Adrenal gland (tissue), 12 donors: ENCODE data around the gene RFPL1. TPM values are rescaled to one million over a fixed set of nuclear protein-coding genes. Genes with fewer than 3 reads are reported as not detected.
A peak's percentile ranks its signal among the peaks of the same experiment; 100 is the strongest.

Experiments used
- DNase-seq, 7 donors: peaks; one replicate each; pipeline ENCODE4 v3.0.0-alpha.2; 2019 to 2020
- H3K27ac ChIP-seq, 5 donors: fragments of 200-600 bp; sonication (generic) in 4 of 5; 1 replicate in 3 of 5; 2 replicates in 2 of 5; pipeline versions ENCODE4 v1.5.1 to v1.8.0; 2016 to 2020; ENCODE audit warnings: mild to moderate bottlenecking in 1 of 5
- H3K27me3 ChIP-seq: fragments of 200-600 bp; 2 replicates; pipeline ENCODE4 v1.8.0; 2021
- H3K36me3 ChIP-seq, 2 donors: fragments of 200-600 bp; replicated peaks in 1 of 2; 1 replicate in 1 of 2; 2 replicates in 1 of 2; pipeline versions ENCODE4 v1.5.1 to v1.8.0; 2018 to 2022
- H3K4me1 ChIP-seq, 2 donors: fragments of 200-600 bp; replicated peaks in 1 of 2; 1 replicate in 1 of 2; 2 replicates in 1 of 2; pipeline versions ENCODE4 v1.5.1 to v1.8.0; 2018 to 2021
- H3K4me3 ChIP-seq, 4 donors: fragments of 200-600 bp; sonication (generic) in 3 of 4; one replicate each; pipeline ENCODE4 v1.5.1; 2016 to 2018
- H3K9me3 ChIP-seq, 3 donors: fragments of 200-600 bp; sonication (generic) in 1 of 3; replicated peaks in 1 of 3; 1 replicate in 2 of 3; 2 replicates in 1 of 3; pipeline versions ENCODE4 v1.5.1 to v1.8.0; 2016 to 2021
- CTCF ChIP-seq, 6 experiments: fragments of 450-650 bp in 4 of 6; fragments of 200-600 bp in 2 of 6; sonication (generic) in 1 of 6; IDR thresholded peaks; 1 replicate in 5 of 6; 2 replicates in 1 of 6; pipeline versions ENCODE4 v1.5.1 to v1.8.0; 2016 to 2021; ENCODE audit warnings: antibody characterized with exemption in 6 of 6, mild to moderate bottlenecking in 2 of 6, moderate library complexity in 1 of 6
- POLR2A ChIP-seq, 2 donors: fragments of 450-650 bp; IDR thresholded peaks; one replicate each; pipeline ENCODE4 v1.6.1; 2017; ENCODE audit warnings: antibody characterized with exemption in 2 of 2, mild to moderate bottlenecking in 2 of 2, moderate library complexity in 1 of 2
- WGBS, 4 donors: extraction: QIAGEN DNeasy Blood & Tissue Kit in 2 of 4; methylation state at CpG; one replicate each; pipeline versions ENCODE4 v1.1.5 to v1.1.7; 2013 to 2017; 5-methylcytosine and 5-hydroxymethylcytosine counted together
- intact Hi-C, 2 donors: fragments of 100-400 bp; cut with DNase I; formaldehyde crosslinking; loops; one replicate each; pipeline versions ENCODE4 v1.14.1 to v1.15.0; 2022 to 2023
- polyA plus RNA-seq, 3 donors: library from polyadenylated mRNA; stranded (reverse); fragments of 200-250 nt in 2 of 3; fragments of 350-450 nt in 1 of 3; fragmentation: Illumina TruSeq in 1 of 3; extraction: RNeasy Lipid Tissue Mini Kit (QIAGEN cat#74804) in 1 of 3; gene quantifications; one replicate each; pipeline ENCODE4 v1.2.3, GENCODE V29; 2013 to 2014
- total RNA-seq, 9 donors: library from RNA; depleted of rRNA in 4 of 9; stranded (reverse); fragments of >200 nt in 4 of 9; fragments of 120-200 nt in 1 of 9; fragmentation: NEBNext Ultra II Directional in 1 of 9; extraction: Animal tissue kit (Norgen Biotek cat#: 25700) in 1 of 9; gene quantifications; one replicate each; pipeline versions ENCODE4 v1.1.0 to v1.2.4, GENCODE V29; 2013 to 2023
- donor health status: healthy with polysubstance abuse.
- donor health status: Bipolar disorder and iron deficiency.
- donor health status: DM: yes; HTN: yes; CAD: no.
- donor health status: DM: no; HTN: no; CAD: no.
- donor health status: DM: no; HTN: no; CAD: no.
- donor health status: DM: yes; HTN: yes; CAD: no.

Gene RFPL1
- total and polyA plus RNA-seq, 12 donors = not detected

- Histone ChIP-seq H3K36me3 (no peaks in the 10 kb centered on the region), H3K27me3 (no peaks in the 10 kb centered on the region), H3K4me3 (no peak overlapping the region), H3K4me1 (no peaks in the 10 kb centered on the region), H3K27ac (no peak overlapping the region), H3K9me3 (no peaks in the 10 kb centered on the region)
- TF ChIP-seq CTCF (IDR thresholded peaks at IDR 0.05) (no peak), POLR2A (IDR thresholded peaks at IDR 0.05) (no peak)
- intact Hi-C loops = no loop called here
- WGBS, 4 donors = 90 to 97% (median 93%) methylated on average over 4 of the region's 4 CpGs
- no peak for DNase-seq
Measured at GRCh38 chr22:29451863-29452262, 13.5 kb downstream of the RFPL1 start.

- intact Hi-C loops = no loop called here
- no peaks in the 10 kb centered on the region for H3K4me1 ChIP-seq
- H3K9me3 ChIP-seq = no peaks in the 10 kb centered on the region
- no peaks in the 10 kb centered on the region for H3K36me3 ChIP-seq
- WGBS, 4 donors = 31 to 47% (median 35%) methylated on average over 8 of the region's 8 CpGs
- TF ChIP-seq CTCF (IDR thresholded peaks at IDR 0.05) = no peak
- no peak for TF ChIP-seq POLR2A (IDR thresholded peaks at IDR 0.05)
- no peak overlapping the region for H3K4me3 ChIP-seq
- no peaks in the 10 kb centered on the region for H3K27me3 ChIP-seq
- H3K27ac ChIP-seq = peak overlapping the region in 2 of 5 donors; percentile 9 to 16
- DNase-seq = peak in 6 of 7 donors; percentile 25 to 66 (median 48)
Measured at GRCh38 chr22:29454276-29454675, 15.9 kb downstream of the RFPL1 start.

- WGBS, 4 donors = 78 to 83% (median 79%) methylated on average over 8 to 9 of the region's 9 CpGs
- H3K27me3 ChIP-seq = no peaks in the 10 kb centered on the region
- TF ChIP-seq CTCF (IDR thresholded peaks at IDR 0.05) (no peak), POLR2A (IDR thresholded peaks at IDR 0.05) (no peak)
- DNase-seq = no peak
- no peaks in the 10 kb centered on the region for H3K9me3 ChIP-seq
- intact Hi-C loops = no loop called here
- H3K27ac ChIP-seq = no peak overlapping the region
- H3K36me3 ChIP-seq = no peaks in the 10 kb centered on the region
- H3K4me3 ChIP-seq = no peak overlapping the region
- no peaks in the 10 kb centered on the region for H3K4me1 ChIP-seq
Measured at GRCh38 chr22:29456211-29456671, 17.9 kb downstream of the RFPL1 start.

- Histone ChIP-seq H3K4me1 (no peaks in the 10 kb centered on the region), H3K9me3 (no peaks in the 10 kb centered on the region), H3K27ac (no peak overlapping the region), H3K27me3 (no peaks in the 10 kb centered on the region), H3K4me3 (no peak overlapping the region), H3K36me3 (no peaks in the 10 kb centered on the region)
- TF ChIP-seq CTCF (IDR thresholded peaks at IDR 0.05) (no peak), POLR2A (IDR thresholded peaks at IDR 0.05) (no peak)
- intact Hi-C loops = no loop called here
- peak in 1 of 7 donors; percentile 57 for DNase-seq
- WGBS, 4 donors = 39 to 58% (median 51%) methylated on average over 4 of the region's 4 CpGs
Measured at GRCh38 chr22:29457730-29458129, 19.3 kb downstream of the RFPL1 start.
